GM06990 (cell line): ENCODE measurements around the gene PLA2R1.

Experiments
- DNase-seq: peaks from one replicate; pipeline ENCODE4 v3.0.0-alpha.2; 2011; ENCODE audit not compliant: insufficient read length; ENCODE audit errors: extremely low read depth
- H3K27me3 ChIP-seq: replicated peaks from 2 replicates; pipeline ENCODE4 v1.6.0; 2011; ENCODE audit warnings: low read length; ENCODE audit not compliant: control insufficient read depth, insufficient read depth
- H3K36me3 ChIP-seq: 2 replicates; pipeline ENCODE4 v1.5.1; 2011; ENCODE audit warnings: low read length; ENCODE audit not compliant: control insufficient read depth, insufficient read depth
- H3K4me3 ChIP-seq: replicated peaks from 2 replicates; pipeline ENCODE4 v1.5.1; 2011; ENCODE audit warnings: low read depth, mild to moderate bottlenecking, control low read depth, low read length
- CTCF ChIP-seq: IDR thresholded peaks from 2 replicates; pipeline ENCODE4 v1.5.1; 2011; ENCODE audit warnings: low read length, control low read depth, mild to moderate bottlenecking, inconsistent platforms; ENCODE audit not compliant: insufficient read depth, poor library complexity, severe bottlenecking

The PLA2R1 gene

GRCh38 chr2:160087854-160088745 is 25.7 kb upstream of the PLA2R1 start:
- H3K27me3 ChIP-seq: no peaks in the 10 kb centered on the region
- no peak overlapping the region for H3K4me3 ChIP-seq
- H3K36me3 ChIP-seq: no peaks in the 10 kb centered on the region
- DNase-seq: no peak
- TF ChIP-seq CTCF: peak; percentile 32

- DNase-seq: no peak
- TF ChIP-seq CTCF: peak; percentile 22
- Histone ChIP-seq H3K27me3 (no peaks in the 10 kb centered on the region), H3K4me3 (no peak overlapping the region), H3K36me3 (no peaks in the 10 kb centered on the region)
Measured at GRCh38 chr2:160085662-160086061, 23.2 kb upstream of the PLA2R1 start.

- Histone ChIP-seq H3K4me3 (no peak overlapping the region), H3K27me3 (no peaks in the 10 kb centered on the region; the same call in 1 of the 2 replicates), H3K36me3 (no peaks in the 10 kb centered on the region)
- DNase-seq: no peak
- no peak for TF ChIP-seq CTCF
Measured at GRCh38 chr2:160077912-160078810, 15.7 kb upstream of the PLA2R1 start.

- no peak for DNase-seq
- no peak for TF ChIP-seq CTCF
- no peak overlapping the region for H3K4me3 ChIP-seq
- no peaks in the 10 kb centered on the region for H3K36me3 ChIP-seq
- no peaks in the 10 kb centered on the region; the same call in 1 of the 2 replicates for H3K27me3 ChIP-seq
Measured at GRCh38 chr2:160076914-160077313, 14.5 kb upstream of the PLA2R1 start.

- no peak overlapping the region for H3K4me3 ChIP-seq
- no peaks in the 10 kb centered on the region for H3K36me3 ChIP-seq
- no peak for TF ChIP-seq CTCF
- H3K27me3 ChIP-seq: no peaks in the 10 kb centered on the region; the same call in 1 of the 2 replicates
- no peak for DNase-seq
Measured at GRCh38 chr2:160076241-160076640, 13.8 kb upstream of the PLA2R1 start.
